GM10248 (cell line): Measurements from ENCODE around the gene BABAM2.

Source experiments
- CTCF ChIA-PET: fragments of 300-600 bp; sonication (Branson Sonifier 250); formaldehyde crosslinking; extraction: SDS; loops from one replicate; lab custom pipeline; 2021; ENCODE audit warnings: antibody characterized with exemption; lab: Yijun Ruan, JAX
- POLR2A ChIA-PET: fragments of 350-650 bp; sonication (Branson Sonifier 250); formaldehyde crosslinking; extraction: SDS; loops from one replicate; lab custom pipeline; 2020; ENCODE audit warnings: antibody characterized with exemption; lab: Yijun Ruan, JAX
- DNase-seq: peaks from one replicate; pipeline ENCODE4 v3.0.0; 2012; ENCODE audit errors: extremely low spot score
- TF ChIP-seq, protein P1 (sequence below): IDR thresholded peaks from 2 replicates; pipeline ENCODE4 v1.5.1; 2012; ENCODE audit warnings: mild to moderate bottlenecking, low read depth; ENCODE audit errors: extremely low read depth, missing control alignments, control extremely low read depth

The BABAM2 gene

DNA sequence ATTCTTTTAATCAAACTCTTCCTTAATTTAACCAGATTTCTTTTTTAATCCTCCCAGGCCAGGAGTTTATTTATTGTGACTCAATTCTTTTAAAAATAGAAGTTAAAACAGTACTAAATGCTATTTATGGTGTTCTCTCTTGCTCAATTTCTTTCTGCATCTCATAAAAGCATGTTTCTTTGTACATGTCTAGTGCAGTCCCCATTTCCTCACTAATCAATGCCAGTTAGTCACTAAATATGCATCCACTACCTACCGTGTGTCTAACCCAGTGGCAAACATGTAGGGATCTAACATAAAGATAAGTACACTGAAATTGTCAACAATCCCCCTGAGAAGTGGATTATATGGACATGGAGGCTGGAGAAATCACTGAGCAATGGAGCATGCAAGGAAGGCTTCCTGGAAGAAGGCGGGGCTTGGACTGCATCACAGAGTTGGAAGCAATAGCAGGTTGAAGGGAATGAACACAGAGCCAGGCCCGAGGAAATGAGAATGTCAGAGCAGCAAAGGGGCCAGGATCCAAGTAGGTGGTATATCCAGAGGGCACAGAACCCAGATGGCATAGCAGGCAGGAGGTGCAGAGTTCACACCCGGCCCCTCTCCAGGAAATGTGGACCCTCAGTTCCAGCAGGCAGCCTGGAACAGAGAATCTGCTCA lies 396.9 kb downstream of the BABAM2 start:
- DNase-seq = no peak
- POLR2A ChIA-PET = no interaction called here
- TF ChIP-seq, protein P1, sequence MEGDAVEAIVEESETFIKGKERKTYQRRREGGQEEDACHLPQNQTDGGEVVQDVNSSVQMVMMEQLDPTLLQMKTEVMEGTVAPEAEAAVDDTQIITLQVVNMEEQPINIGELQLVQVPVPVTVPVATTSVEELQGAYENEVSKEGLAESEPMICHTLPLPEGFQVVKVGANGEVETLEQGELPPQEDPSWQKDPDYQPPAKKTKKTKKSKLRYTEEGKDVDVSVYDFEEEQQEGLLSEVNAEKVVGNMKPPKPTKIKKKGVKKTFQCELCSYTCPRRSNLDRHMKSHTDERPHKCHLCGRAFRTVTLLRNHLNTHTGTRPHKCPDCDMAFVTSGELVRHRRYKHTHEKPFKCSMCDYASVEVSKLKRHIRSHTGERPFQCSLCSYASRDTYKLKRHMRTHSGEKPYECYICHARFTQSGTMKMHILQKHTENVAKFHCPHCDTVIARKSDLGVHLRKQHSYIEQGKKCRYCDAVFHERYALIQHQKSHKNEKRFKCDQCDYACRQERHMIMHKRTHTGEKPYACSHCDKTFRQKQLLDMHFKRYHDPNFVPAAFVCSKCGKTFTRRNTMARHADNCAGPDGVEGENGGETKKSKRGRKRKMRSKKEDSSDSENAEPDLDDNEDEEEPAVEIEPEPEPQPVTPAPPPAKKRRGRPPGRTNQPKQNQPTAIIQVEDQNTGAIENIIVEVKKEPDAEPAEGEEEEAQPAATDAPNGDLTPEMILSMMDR = no peak
- CTCF ChIA-PET = no interaction called here

DNA sequence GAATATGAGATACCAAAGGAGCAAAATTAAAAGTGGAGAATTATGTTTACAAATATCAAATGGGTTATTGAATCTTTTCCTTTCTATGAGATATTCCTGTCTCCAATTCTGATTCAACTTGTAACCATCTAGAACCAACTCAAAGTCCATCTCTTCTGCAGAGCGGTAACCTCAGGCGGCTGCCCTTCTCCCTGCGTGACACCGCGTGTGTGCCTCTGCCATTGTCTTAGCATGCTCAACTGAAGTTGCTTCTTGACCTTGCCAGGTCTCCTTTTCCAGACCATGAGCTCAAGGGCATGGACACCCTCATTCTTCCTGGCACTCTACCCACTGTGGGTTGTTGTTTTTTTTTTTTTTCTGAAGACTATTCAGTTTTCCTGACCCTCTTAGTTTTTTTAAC lies 398.1 kb downstream of the BABAM2 start:
- no peak for DNase-seq
- ChIA-PET POLR2A (no interaction called here), CTCF (no interaction called here)
- TF ChIP-seq, protein P1 = no peak

DNA sequence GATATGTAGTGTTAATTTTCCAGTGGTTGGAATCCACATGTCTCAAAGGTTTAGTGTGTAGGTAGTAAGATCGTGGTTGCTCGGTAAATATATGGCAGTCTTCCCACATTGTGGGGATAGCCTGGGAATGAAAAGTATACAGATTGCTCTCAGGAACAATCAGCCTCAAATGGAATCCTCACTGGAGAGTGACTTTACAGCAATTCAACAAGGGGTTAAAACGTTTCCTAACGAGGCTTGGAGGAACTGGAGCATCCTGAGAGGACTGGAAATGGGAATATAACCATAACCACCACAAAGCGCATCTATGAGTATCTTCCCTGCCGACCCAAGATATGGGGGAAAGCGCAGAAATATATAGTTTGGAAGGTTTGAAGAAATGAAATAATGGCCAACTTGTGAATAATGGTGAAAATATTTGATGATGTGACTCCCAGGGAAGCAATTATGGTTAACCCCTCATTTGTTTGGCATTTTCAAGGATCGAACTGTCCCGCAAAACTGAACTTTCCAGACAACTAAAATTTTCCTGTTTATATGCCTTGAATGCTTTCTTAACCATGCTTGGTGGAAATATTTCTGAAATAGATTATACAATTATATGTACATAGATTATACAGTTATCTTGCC lies 401.4 kb downstream of the BABAM2 start:
- CTCF ChIA-PET = interaction anchor here (0.8 to 1.3 kb wide), 2 partner anchors 8 to 18 kb away, joined by 3 to 4 read pairs; no protein-coding TSS in a partner anchor
- TF ChIP-seq, protein P1 = no peak
- DNase-seq = no peak
- POLR2A ChIA-PET = no interaction called here

DNA sequence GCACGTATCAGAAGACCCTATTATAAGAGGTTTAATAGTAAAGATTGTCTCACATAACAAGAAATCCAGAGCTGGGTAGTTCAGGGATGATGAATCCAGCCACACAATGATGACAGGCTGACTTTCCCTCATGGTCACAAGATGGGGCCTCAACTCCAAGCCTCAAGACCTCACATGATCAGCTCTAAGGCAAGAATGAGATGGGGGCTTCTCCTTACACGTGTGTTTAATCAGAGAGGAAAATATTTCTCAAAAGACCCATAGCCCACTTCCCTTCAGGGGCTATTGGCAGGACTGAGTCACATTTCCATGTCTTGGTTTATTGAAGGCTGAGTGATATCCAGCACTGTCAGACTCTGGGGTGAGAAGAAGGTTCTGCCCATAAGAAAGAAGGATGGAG lies 402.0 kb downstream of the BABAM2 start:
- ChIA-PET CTCF (interaction anchor here (0.8 to 1.3 kb wide), 2 partner anchors 8 to 19 kb away, joined by 3 to 4 read pairs; no protein-coding TSS in a partner anchor), POLR2A (no interaction called here)
- TF ChIP-seq, protein P1 = no peak
- DNase-seq = no peak

DNA sequence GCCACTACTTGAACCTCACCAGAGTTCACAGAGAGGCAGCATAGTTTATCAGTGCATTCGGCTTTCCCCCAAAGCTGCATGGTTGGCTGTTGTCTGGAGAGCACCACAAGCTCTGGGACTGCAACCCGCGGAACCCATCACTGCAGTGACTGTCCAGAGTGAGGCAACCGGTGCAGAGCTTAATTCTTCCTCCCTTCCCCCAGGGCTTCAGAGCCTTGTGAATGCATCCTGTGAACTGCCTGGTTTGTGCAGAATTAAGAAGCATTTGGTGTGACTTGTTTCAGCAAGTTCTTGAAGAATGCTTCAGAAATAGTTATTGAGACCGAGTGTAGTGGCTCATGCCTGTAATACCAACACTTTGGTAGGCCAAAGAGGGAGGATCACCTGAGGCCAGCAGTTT lies 402.9 kb downstream of the BABAM2 start:
- TF ChIP-seq, protein P1 = no peak
- DNase-seq = no peak
- CTCF ChIA-PET = interaction anchor here (1.2 to 1.5 kb wide), 3 partner anchors 9 to 20 kb away, joined by 3 to 4 read pairs (median 4); no protein-coding TSS in a partner anchor
- POLR2A ChIA-PET = no interaction called here

DNA sequence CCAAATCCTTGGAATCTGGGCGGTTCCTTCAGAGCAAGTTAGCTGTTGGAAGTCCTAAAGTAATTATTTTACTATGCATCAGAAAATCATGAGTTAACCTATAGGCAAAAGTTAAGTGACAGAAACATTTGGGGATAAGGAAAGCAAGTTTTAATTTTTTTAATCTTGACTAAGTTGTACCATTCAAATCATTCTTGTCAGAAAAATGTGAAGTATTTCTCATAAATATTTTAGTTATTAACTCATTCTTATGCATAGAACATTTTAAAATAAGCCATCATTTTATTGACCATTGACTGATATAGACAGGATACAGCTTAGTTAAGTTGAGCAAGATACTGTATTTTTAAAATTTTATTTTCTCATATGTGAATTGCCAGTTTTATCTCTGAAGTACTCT lies 403.9 kb downstream of the BABAM2 start:
- POLR2A ChIA-PET = no interaction called here
- CTCF ChIA-PET = interaction anchor here (0.6 to 1.5 kb wide), 2 partner anchors 21 to 1016 kb away, joined by 4 read pairs; no protein-coding TSS in a partner anchor
- no peak for DNase-seq
- TF ChIP-seq, protein P1 = no peak
